Glutamatergic neuron (in vitro differentiated cells): ENCODE data around the gene PAM. TPM values are rescaled to one million over a fixed set of nuclear protein-coding genes. Genes with fewer than 3 reads are reported as not detected.
"Not testable (repeated sequence)": the region's sequence is repeated elsewhere in the genome, so short reads cannot be mapped to it uniquely, and the experiment has no call there.

ENCODE experiments used
- DNase-seq: peaks from one replicate; pipeline ENCODE4 v3.0.0; 2022
- H3K27ac Mint-ChIP-seq: one replicate; pipeline ENCODE4 v1.8.0; 2020; ENCODE audit warnings: mild to moderate bottlenecking, mixed read lengths, inconsistent platforms; ENCODE audit not compliant: unreplicated experiment
- H3K27me3 Mint-ChIP-seq: one replicate; pipeline ENCODE4 v1.8.0; 2020; ENCODE audit warnings: mild to moderate bottlenecking, moderate library complexity, mixed read lengths, inconsistent platforms; ENCODE audit not compliant: unreplicated experiment
- H3K36me3 Mint-ChIP-seq: one replicate; pipeline ENCODE4 v1.8.0; 2020; ENCODE audit warnings: mild to moderate bottlenecking, mixed read lengths, inconsistent platforms; ENCODE audit not compliant: unreplicated experiment
- H3K4me1 Mint-ChIP-seq: one replicate; pipeline ENCODE4 v1.8.0; 2020; ENCODE audit warnings: mild to moderate bottlenecking, low read depth, mixed read lengths, inconsistent platforms; ENCODE audit not compliant: unreplicated experiment
- H3K4me3 Mint-ChIP-seq: one replicate; pipeline ENCODE4 v1.8.0; 2020; ENCODE audit warnings: mild to moderate bottlenecking, mixed read lengths, inconsistent platforms; ENCODE audit not compliant: unreplicated experiment
- H3K9me3 Mint-ChIP-seq: one replicate; pipeline ENCODE4 v1.8.0; 2020; ENCODE audit warnings: mild to moderate bottlenecking, moderate library complexity, mixed read lengths, inconsistent platforms; ENCODE audit not compliant: unreplicated experiment
- CTCF ChIP-seq: fragments of 200-600 bp; sonication (generic); IDR thresholded peaks from one replicate; pipeline ENCODE4 v1.5.0; 2021; ENCODE audit not compliant: partially characterized antibody, unreplicated experiment
- total RNA-seq: library from RNA; stranded (reverse); fragmentation: NEBNext Ultra II Directional; extraction: Animal tissue kit (Norgen Biotek cat#: 25700); gene quantifications from one replicate; pipeline ENCODE4 v1.2.1, GENCODE V29; 2021; ENCODE audit not compliant: unreplicated experiment

The PAM gene
- total RNA-seq, 1 donor from 2014 or later, result 192 TPM

- DNase-seq, result no peak
- TF ChIP-seq CTCF, result no peak
- Mint-ChIP-seq H3K4me1 (no peaks in the 10 kb centered on the region), H3K27me3 (no peaks in the 10 kb centered on the region), H3K27ac (no peak overlapping the region), H3K4me3 (no peak overlapping the region), H3K9me3 (peaks cover 2% of the 10 kb centered on the region), H3K36me3 (no peaks in the 10 kb centered on the region)
Measured at GRCh38 chr5:103036601-103037000, 281.5 kb downstream of the PAM start.

GRCh38 chr5:103037673-103038455 is 282.8 kb downstream of the PAM start:
- Mint-ChIP-seq H3K36me3 (no peaks in the 10 kb centered on the region), H3K9me3 (peaks cover 2% of the 10 kb centered on the region), H3K4me1 (no peaks in the 10 kb centered on the region), H3K27me3 (no peaks in the 10 kb centered on the region), H3K4me3 (no peak overlapping the region), H3K27ac (no peak overlapping the region)
- no peak for DNase-seq
- no peak for TF ChIP-seq CTCF

GRCh38 chr5:103041071-103041676 is 286.1 kb downstream of the PAM start:
- no peak overlapping the region for H3K4me3 Mint-ChIP-seq
- peak; percentile 11 for TF ChIP-seq CTCF
- H3K9me3 Mint-ChIP-seq, result peaks cover 2% of the 10 kb centered on the region
- H3K4me1 Mint-ChIP-seq, result no peaks in the 10 kb centered on the region
- no peaks in the 10 kb centered on the region for H3K27me3 Mint-ChIP-seq
- no peak for DNase-seq
- H3K36me3 Mint-ChIP-seq, result no peaks in the 10 kb centered on the region
- H3K27ac Mint-ChIP-seq, result no peak overlapping the region

GRCh38 chr5:103046706-103047105 is 291.6 kb downstream of the PAM start:
- not testable (repeated sequence) for H3K4me3 Mint-ChIP-seq, H3K36me3 Mint-ChIP-seq, DNase-seq, H3K27me3 Mint-ChIP-seq, H3K9me3 Mint-ChIP-seq, H3K4me1 Mint-ChIP-seq, H3K27ac Mint-ChIP-seq

- Mint-ChIP-seq H3K27me3 (no peaks in the 10 kb centered on the region), H3K27ac (no peak overlapping the region), H3K9me3 (no peaks in the 10 kb centered on the region), H3K36me3 (no peaks in the 10 kb centered on the region), H3K4me1 (peaks cover 4% of the 10 kb centered on the region), H3K4me3 (no peak overlapping the region)
- TF ChIP-seq CTCF, result no peak
- DNase-seq, result no peak
Measured at GRCh38 chr5:103057208-103058130, 302.4 kb downstream of the PAM start.
